Measurements from ENCODE around the gene NEFH. TPM values are rescaled to one million over a fixed set of nuclear protein-coding genes. Genes with fewer than 3 reads are reported as not detected.

The NEFH gene
- total RNA-seq, 2 experiments from 2014 or later, result not detected

- no peak overlapping the region for H3K4me2 ChIP-seq (ENCODE audit: low read length)
- H4K20me1 ChIP-seq (ENCODE audit: insufficient read depth, low read length), result no peaks in the 10 kb centered on the region
- peaks cover 89% of the 10 kb centered on the region for H3K36me3 ChIP-seq (ENCODE audit: insufficient read depth, low read length)
- no peaks in the 10 kb centered on the region for H3K79me2 ChIP-seq (ENCODE audit: insufficient read depth, low read depth, low read length)
- peaks cover 13% of the 10 kb centered on the region for H3K9me3 ChIP-seq (ENCODE audit: low read length)
- DNase-seq (ENCODE audit: low spot score), result no peak
- intact Hi-C loops (cut with micrococcal nuclease; ENCODE audit: unreplicated experiment), result no loop called here
- H3K4me3 ChIP-seq (ENCODE audit: low read depth, low read length, poor library complexity, severe bottlenecking), result no peak overlapping the region
- H2AFZ ChIP-seq (ENCODE audit: low read length), result no peak overlapping the region
- H3K4me1 ChIP-seq (ENCODE audit: insufficient read depth, low read length, poor library complexity, severe bottlenecking), result peaks cover 3% of the 10 kb centered on the region
- no peak overlapping the region for H3K27ac ChIP-seq (ENCODE audit: low read depth, low read length, poor library complexity, severe bottlenecking)
- no TSS peak for BruUV-seq (replicated peaks)
- no peaks in the 10 kb centered on the region for H3K9me2 ChIP-seq (ENCODE audit: insufficient read depth, low read length)
- TF ChIP-seq EZH2phosphoT487 (IDR thresholded peaks at IDR 0.05; ENCODE audit: borderline replicate concordance, low read depth, low read length) (no peak), CTCF (conservative IDR thresholded peaks at IDR 0.05; ENCODE audit: low read length) (no peak)
- ChIA-PET CTCF (ENCODE audit: unreplicated experiment) (no interaction called here), POLR2A (no interaction called here)
Observed at GRCh38 chr22:29530716-29531115, 50.7 kb downstream of the NEFH start.

GRCh38 chr22:29531419-29531818 is 51.4 kb downstream of the NEFH start:
- peaks cover 90% of the 10 kb centered on the region for H3K36me3 ChIP-seq (ENCODE audit: insufficient read depth, low read length)
- no peak for DNase-seq (ENCODE audit: low spot score)

More at GRCh38 chr22:29531419-29531818, 51.4 kb downstream of the NEFH start:
- peaks cover 3% of the 10 kb centered on the region for H3K4me1 ChIP-seq (ENCODE audit: insufficient read depth, low read length, poor library complexity, severe bottlenecking)
- TF ChIP-seq CTCF (conservative IDR thresholded peaks at IDR 0.05; ENCODE audit: low read length) (no peak), EZH2phosphoT487 (IDR thresholded peaks at IDR 0.05; ENCODE audit: borderline replicate concordance, low read depth, low read length) (no peak)
- H2AFZ ChIP-seq (ENCODE audit: low read length), result no peak overlapping the region
- BruUV-seq (replicated peaks), result no TSS peak
- no peak overlapping the region for H3K27ac ChIP-seq (ENCODE audit: low read depth, low read length, poor library complexity, severe bottlenecking)
- no peaks in the 10 kb centered on the region for H3K9me2 ChIP-seq (ENCODE audit: insufficient read depth, low read length)
- peaks cover 13% of the 10 kb centered on the region for H3K9me3 ChIP-seq (ENCODE audit: low read length)
- POLR2A ChIA-PET, result no interaction called here
- intact Hi-C loops (cut with micrococcal nuclease; ENCODE audit: unreplicated experiment), result no loop called here
- no peaks in the 10 kb centered on the region for H3K79me2 ChIP-seq (ENCODE audit: insufficient read depth, low read depth, low read length)
- H4K20me1 ChIP-seq (ENCODE audit: insufficient read depth, low read length), result no peaks in the 10 kb centered on the region; the same call in 1 of the 2 replicates
- no peak overlapping the region for H3K4me3 ChIP-seq (ENCODE audit: low read depth, low read length, poor library complexity, severe bottlenecking)
- CTCF ChIA-PET (ENCODE audit: unreplicated experiment), result no interaction called here
- H3K4me2 ChIP-seq (ENCODE audit: low read length), result no peak overlapping the region
